Measurements from ENCODE around the gene FLNC. TPM values are rescaled to one million over a fixed set of nuclear protein-coding genes. Genes with fewer than 3 reads are reported as not detected.

Gene FLNC
- polyA plus RNA-seq, 3 donors = 0.01 TPM; not detected in 2

DNA sequence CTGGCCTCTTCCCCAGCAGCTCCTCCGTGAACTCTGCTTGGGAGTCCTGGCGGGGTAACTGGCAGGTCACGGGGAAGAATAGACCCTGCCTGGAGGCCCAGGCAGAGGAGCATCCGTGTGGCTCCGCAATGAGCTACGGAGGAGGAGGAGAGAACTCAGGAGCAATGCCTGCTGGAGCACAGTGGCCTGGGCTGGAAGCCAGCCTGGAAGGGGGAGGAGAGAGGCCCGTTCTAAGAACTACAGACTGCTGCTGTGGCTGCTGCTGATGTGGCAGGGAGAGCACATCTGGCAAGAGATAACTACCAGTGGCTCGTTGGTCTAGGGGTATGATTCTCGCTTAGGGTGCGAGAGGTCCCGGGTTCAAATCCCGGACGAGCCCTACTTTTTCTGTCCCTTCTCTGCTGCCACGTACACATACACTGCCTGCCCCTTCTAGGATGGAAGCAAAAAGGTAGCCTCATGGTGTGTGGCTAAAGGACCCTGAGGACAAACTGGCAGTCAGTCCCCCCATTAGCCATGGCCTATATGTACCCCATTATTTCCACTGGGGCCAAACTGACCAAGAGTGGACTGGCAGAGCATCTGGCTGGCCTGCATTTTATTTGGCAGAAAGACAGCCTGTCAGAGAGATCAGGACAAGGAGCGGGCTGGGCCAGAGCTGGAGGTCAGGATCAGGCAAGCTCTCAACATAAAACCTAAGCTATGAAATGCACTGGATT lies 46.9 kb upstream of the FLNC start:
- Histone ChIP-seq H3K27ac (ENCODE audit: low read depth in 1 of 2, low read length in 2 of 2) (no peak overlapping the region), H3K27me3 (ENCODE audit: control insufficient read depth in 2 of 2, insufficient read depth in 2 of 2, low read length in 2 of 2) (peaks cover 0 to 3% of the 10 kb centered on the region in 2 donors), H2AFZ (ENCODE audit: insufficient read depth, low read depth, low read length, poor library complexity, severe bottlenecking) (no peak overlapping the region), H3K9ac (ENCODE audit: insufficient read depth, low read length, poor library complexity, severe bottlenecking) (no peak overlapping the region), H4K20me1 (ENCODE audit: insufficient read depth, low read length) (no peaks in the 10 kb centered on the region), H3K4me1 (ENCODE audit: control insufficient read depth in 1 of 2, insufficient read depth in 2 of 2, low read length in 2 of 2) (no peaks in the 10 kb centered on the region), H3K36me3 (replicated peaks in 1 of 2; ENCODE audit: control insufficient read depth in 1 of 2, insufficient read depth in 2 of 2, low read length in 2 of 2) (no peaks in the 10 kb centered on the region), H3K79me2 (ENCODE audit: insufficient read depth, low read length) (no peaks in the 10 kb centered on the region), H3K4me2 (replicated peaks; ENCODE audit: extremely low read depth, low read length, poor library complexity, severe bottlenecking) (no peak overlapping the region), H3K9me3 (replicated peaks in 1 of 2; ENCODE audit: control insufficient read depth in 1 of 2, insufficient read depth in 1 of 2, low read length in 2 of 2) (peaks cover 0 to 7% of the 10 kb centered on the region in 2 donors), H3K4me3 (replicated peaks in 1 of 3; ENCODE audit: low read depth in 2 of 3, low read length in 3 of 3) (no peak overlapping the region)
- Mint-ChIP-seq H3K27me3 (ENCODE audit: low read depth in 3 of 3) (peaks cover 5 to 17% (median 7%) of the 10 kb centered on the region in 3 donors), H3K27ac (no peak overlapping the region), H3K4me1 (peaks cover 2% of the 10 kb centered on the region), H3K36me3 (no peaks in the 10 kb centered on the region), H3K9me3 (peaks cover 3 to 9% (median 4%) of the 10 kb centered on the region in 7 donors), H3K4me3 (no peak overlapping the region)
- no peak for TF ChIP-seq CTCF (IDR thresholded peaks at IDR 0.05)
- 89% methylated on average over 9 of the region's 15 CpGs for WGBS (ENCODE audit: insufficient coverage)
- DNase-seq = no peak
- intact Hi-C loops (cut with micrococcal nuclease) = no loop called here

DNA sequence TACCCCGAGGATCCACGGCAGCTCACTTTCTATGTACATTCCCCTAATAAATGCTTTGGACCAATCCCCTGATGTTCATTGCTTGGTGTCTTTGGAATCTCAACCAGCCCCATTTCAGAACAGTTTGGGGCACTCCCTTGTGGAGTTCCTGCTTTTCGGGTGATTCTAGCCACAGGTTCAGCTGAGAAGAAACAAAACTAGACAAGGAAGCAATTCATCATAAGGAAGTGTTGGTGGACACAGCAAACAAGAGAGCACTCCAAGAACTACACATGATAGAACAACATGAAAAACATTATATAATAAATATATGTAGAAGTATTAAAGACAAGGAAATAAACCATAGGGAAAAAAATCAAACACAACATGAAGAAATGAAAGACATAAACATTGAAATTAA lies 44.5 kb upstream of the FLNC start:
- H3K4me3 Mint-ChIP-seq = no peak overlapping the region
- H3K36me3 Mint-ChIP-seq = peaks cover 0 to 3% of the 10 kb centered on the region in 2 donors
- peaks cover 8% of the 10 kb centered on the region for H3K4me1 Mint-ChIP-seq
- peaks cover 4% of the 10 kb centered on the region in 2 donors for H3K4me1 ChIP-seq (ENCODE audit: control insufficient read depth in 1 of 2, insufficient read depth in 2 of 2, low read length in 2 of 2)
- H3K9me3 ChIP-seq (replicated peaks in 1 of 2; ENCODE audit: control insufficient read depth in 1 of 2, insufficient read depth in 1 of 2, low read length in 2 of 2) = no peaks in the 10 kb centered on the region
- no peak for DNase-seq
- H3K27ac Mint-ChIP-seq = peak overlapping the region in 1 of 7 donors; percentile 44
- H3K9ac ChIP-seq (ENCODE audit: insufficient read depth, low read length, poor library complexity, severe bottlenecking) = no peak overlapping the region
- H3K27me3 Mint-ChIP-seq (ENCODE audit: low read depth in 3 of 3) = peaks cover 27 to 38% (median 32%) of the 10 kb centered on the region in 3 donors
- H3K27ac ChIP-seq (ENCODE audit: low read depth in 1 of 2, low read length in 2 of 2) = no peak overlapping the region
- 88% methylated on average over 2 of the region's 3 CpGs for WGBS (ENCODE audit: insufficient coverage)
- intact Hi-C loops (cut with micrococcal nuclease) = no loop called here
- H3K27me3 ChIP-seq (ENCODE audit: control insufficient read depth in 2 of 2, insufficient read depth in 2 of 2, low read length in 2 of 2) = peaks cover 15 to 26% of the 10 kb centered on the region in 2 donors
- H3K36me3 ChIP-seq (replicated peaks in 1 of 2; ENCODE audit: control insufficient read depth in 1 of 2, insufficient read depth in 2 of 2, low read length in 2 of 2) = no peaks in the 10 kb centered on the region
- no peak overlapping the region for H3K4me2 ChIP-seq (replicated peaks; ENCODE audit: extremely low read depth, low read length, poor library complexity, severe bottlenecking)
- H3K9me3 Mint-ChIP-seq = peaks cover 0 to 5% (median 0%) of the 10 kb centered on the region in 7 donors
- TF ChIP-seq CTCF (IDR thresholded peaks at IDR 0.05) = no peak
- no peaks in the 10 kb centered on the region for H3K79me2 ChIP-seq (ENCODE audit: insufficient read depth, low read length)
- no peak overlapping the region for H2AFZ ChIP-seq (ENCODE audit: insufficient read depth, low read depth, low read length, poor library complexity, severe bottlenecking)
- H4K20me1 ChIP-seq (ENCODE audit: insufficient read depth, low read length) = no peaks in the 10 kb centered on the region
- no peak overlapping the region for H3K4me3 ChIP-seq (replicated peaks in 1 of 3; ENCODE audit: low read depth in 2 of 3, low read length in 3 of 3)
